ENCODE data around the gene MALT1.

DNA sequence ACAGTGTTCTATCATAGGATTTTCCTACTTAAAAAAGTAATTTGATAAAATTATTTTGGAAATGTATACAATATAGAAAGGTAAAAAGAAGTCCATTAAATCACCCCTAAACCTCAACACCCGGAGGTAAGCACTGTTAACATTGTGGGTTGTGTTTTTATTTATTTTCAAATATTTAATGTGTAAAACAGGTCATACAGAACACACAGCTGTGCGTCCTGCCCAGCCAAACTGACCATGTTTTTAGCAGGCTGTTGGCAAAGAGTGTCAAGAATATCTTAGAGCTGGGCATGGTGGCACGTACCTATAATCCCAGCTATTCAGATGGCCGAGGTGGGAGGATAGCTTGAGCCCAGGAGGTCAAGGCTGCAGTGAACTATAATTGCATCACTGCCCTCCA lies 114.6 kb downstream of the MALT1 start:
- TF ChIP-seq, protein P1, sequence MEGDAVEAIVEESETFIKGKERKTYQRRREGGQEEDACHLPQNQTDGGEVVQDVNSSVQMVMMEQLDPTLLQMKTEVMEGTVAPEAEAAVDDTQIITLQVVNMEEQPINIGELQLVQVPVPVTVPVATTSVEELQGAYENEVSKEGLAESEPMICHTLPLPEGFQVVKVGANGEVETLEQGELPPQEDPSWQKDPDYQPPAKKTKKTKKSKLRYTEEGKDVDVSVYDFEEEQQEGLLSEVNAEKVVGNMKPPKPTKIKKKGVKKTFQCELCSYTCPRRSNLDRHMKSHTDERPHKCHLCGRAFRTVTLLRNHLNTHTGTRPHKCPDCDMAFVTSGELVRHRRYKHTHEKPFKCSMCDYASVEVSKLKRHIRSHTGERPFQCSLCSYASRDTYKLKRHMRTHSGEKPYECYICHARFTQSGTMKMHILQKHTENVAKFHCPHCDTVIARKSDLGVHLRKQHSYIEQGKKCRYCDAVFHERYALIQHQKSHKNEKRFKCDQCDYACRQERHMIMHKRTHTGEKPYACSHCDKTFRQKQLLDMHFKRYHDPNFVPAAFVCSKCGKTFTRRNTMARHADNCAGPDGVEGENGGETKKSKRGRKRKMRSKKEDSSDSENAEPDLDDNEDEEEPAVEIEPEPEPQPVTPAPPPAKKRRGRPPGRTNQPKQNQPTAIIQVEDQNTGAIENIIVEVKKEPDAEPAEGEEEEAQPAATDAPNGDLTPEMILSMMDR (IDR thresholded peaks at IDR 0.05) = no peak
- no peak for TF ChIP-seq EZH2 (IDR thresholded peaks at IDR 0.05; ENCODE audit: borderline replicate concordance, insufficient read depth, low read depth, low read length, poor library complexity, severe bottlenecking)

Measured in B cell (primary cell).